Natural killer cell treated with Interleukin-12 subunit alpha and Interleukin-12 subunit beta and Interleukin-15 and Interleukin-18, amount 100 ng/mL, for 72 hours (primary cell): ENCODE data around the gene CEP20. TPM values are rescaled to one million over a fixed set of nuclear protein-coding genes. Genes with fewer than 3 reads are reported as not detected.

Source experiments
- ATAC-seq, 2 donors: fragments of 150-1000 bp; cut with Tn5 transposase in 1 of 2; sonication (Bioruptor Pico), chemical (Tn5 transposase) in 1 of 2; 2 replicates each; pipeline ENCODE4 v1.10.0; 2021
- DNase-seq: peaks from one replicate; pipeline ENCODE4 v3.0.0; 2022; ENCODE audit warnings: low spot score
- H3K27ac Mint-ChIP-seq, 2 donors: 1 replicate in 1 of 2; 2 replicates in 1 of 2; pipeline ENCODE4 v1.8.0; 2022; ENCODE audit warnings: mixed read lengths in 2 of 2, mild to moderate bottlenecking in 1 of 2, moderate library complexity in 1 of 2
- H3K27me3 Mint-ChIP-seq, 2 donors: 1 replicate in 1 of 2; 2 replicates in 1 of 2; pipeline ENCODE4 v1.8.0; 2022; ENCODE audit warnings: mixed read lengths in 2 of 2
- H3K36me3 Mint-ChIP-seq: one replicate; pipeline ENCODE4 v1.8.0; 2022; ENCODE audit warnings: mixed read lengths
- H3K4me1 Mint-ChIP-seq, 2 donors: 1 replicate in 1 of 2; 2 replicates in 1 of 2; pipeline ENCODE4 v1.8.0; 2022; ENCODE audit warnings: low read depth in 2 of 2, mixed read lengths in 2 of 2, mild to moderate bottlenecking in 1 of 2
- H3K4me3 Mint-ChIP-seq: one replicate; pipeline ENCODE4 v1.8.0; 2022; ENCODE audit warnings: mixed read lengths
- H3K9me3 Mint-ChIP-seq: 2 replicates; pipeline ENCODE4 v1.8.0; 2022; ENCODE audit warnings: mixed read lengths
- total RNA-seq, 2 donors: library from RNA; stranded (reverse); gene quantifications; one replicate each; pipeline ENCODE4 v1.2.3, GENCODE V29; 2022

Gene CEP20
- total RNA-seq, 2 donors from 2014 or later = 44.4 to 45.1 TPM

- peaks cover 4 to 8% of the 10 kb centered on the region in 2 donors for H3K4me1 Mint-ChIP-seq
- ATAC-seq (no peak), DNase-seq (no peak)
- no peaks in the 10 kb centered on the region for H3K27me3 Mint-ChIP-seq
- no peaks in the 10 kb centered on the region for H3K9me3 Mint-ChIP-seq
- H3K27ac Mint-ChIP-seq = no peak overlapping the region
- no peaks in the 10 kb centered on the region for H3K36me3 Mint-ChIP-seq
- H3K4me3 Mint-ChIP-seq = no peak overlapping the region
Measured at GRCh38 chr16:15911198-15911597, 22.8 kb upstream of the CEP20 start.

GRCh38 chr16:15907863-15908478 lies 19.6 kb upstream of the CEP20 start:
- Mint-ChIP-seq H3K27me3 (peaks cover 0 to 8% of the 10 kb centered on the region in 2 donors), H3K36me3 (no peaks in the 10 kb centered on the region), H3K9me3 (no peaks in the 10 kb centered on the region), H3K4me3 (no peak overlapping the region), H3K4me1 (peaks cover 4 to 6% of the 10 kb centered on the region in 2 donors), H3K27ac (no peak overlapping the region)
- DNase-seq (peak; percentile 12), ATAC-seq (peak; percentile 85 to 89)

DNA sequence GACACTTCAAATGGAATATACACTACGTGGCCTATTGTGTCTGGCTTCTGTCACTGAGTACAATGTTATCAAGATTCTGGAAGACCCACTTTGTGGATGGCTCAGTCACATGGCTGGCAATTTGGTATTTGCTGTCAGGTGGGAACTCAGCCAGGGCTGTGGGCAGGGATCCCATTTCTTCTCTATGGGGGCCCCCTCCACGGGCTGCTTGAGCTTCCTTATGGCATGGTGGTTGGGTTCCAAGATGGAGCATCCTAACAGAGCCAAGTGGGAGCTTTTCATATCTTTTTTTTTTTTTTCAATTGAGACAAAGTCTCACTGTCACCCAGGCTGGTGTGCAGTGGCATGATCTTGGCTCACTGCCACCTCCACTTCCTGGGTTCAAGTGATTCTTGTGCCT lies 18.0 kb upstream of the CEP20 start:
- Mint-ChIP-seq H3K4me1 (no peaks in the 10 kb centered on the region), H3K4me3 (no peak overlapping the region), H3K27ac (no peak overlapping the region), H3K9me3 (no peaks in the 10 kb centered on the region), H3K27me3 (peaks cover 3 to 8% of the 10 kb centered on the region in 2 donors), H3K36me3 (no peaks in the 10 kb centered on the region)
- DNase-seq = peak; percentile 49
- ATAC-seq = no peak

DNA sequence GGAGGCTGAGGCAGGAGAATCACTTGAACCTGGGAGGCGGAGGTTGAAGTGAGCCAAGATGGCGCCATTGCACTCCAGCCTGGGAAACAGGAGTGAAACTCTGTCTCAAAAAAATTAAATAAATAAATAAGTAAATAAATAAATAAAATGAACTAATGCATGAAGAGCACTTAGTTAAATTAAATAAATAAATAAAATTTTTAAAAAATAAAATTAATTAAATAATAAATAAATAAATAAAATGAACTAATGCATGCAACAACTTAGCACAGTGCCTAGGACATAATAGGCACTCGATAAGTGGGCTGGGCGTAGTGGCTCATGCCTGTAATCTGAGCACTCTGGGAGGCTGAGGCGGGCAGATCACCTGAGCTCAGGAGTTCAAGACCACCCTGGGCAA lies 15.6 kb upstream of the CEP20 start:
- ATAC-seq = no peak
- H3K9me3 Mint-ChIP-seq = no peaks in the 10 kb centered on the region
- H3K27me3 Mint-ChIP-seq = peaks cover 3 to 8% of the 10 kb centered on the region in 2 donors
- peaks cover 0 to 5% of the 10 kb centered on the region in 2 donors for H3K4me1 Mint-ChIP-seq
- H3K36me3 Mint-ChIP-seq = no peaks in the 10 kb centered on the region
- H3K27ac Mint-ChIP-seq = no peak overlapping the region
- no peak for DNase-seq
- no peak overlapping the region for H3K4me3 Mint-ChIP-seq

DNA sequence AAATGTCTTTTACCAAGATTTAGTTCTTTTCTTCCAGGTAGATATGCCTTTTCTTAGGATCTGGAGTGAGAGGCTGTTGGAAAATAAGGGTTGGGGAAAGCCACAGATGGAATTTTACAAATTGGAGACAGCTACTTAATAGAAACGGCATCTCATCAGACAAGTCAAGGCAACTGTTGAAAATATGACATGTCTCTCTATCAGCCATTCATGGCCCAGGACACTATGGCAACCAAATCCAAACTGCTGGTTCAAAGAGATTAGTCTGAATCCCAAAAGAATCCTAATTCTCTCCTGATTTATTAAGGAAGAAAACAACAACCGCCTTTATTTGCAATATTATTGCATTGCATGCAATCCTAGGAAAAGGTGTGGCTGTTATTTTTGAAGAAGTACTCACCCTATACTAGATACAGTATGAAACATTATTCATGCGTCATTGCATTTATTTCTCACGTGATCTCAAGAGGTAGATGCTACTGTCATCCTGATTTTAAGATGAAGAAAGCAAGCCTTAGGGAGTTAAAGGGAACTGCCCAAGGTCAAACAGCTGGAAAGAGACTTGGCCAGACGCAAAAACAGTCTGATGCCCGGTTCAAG lies 12.6 kb upstream of the CEP20 start:
- H3K9me3 Mint-ChIP-seq = no peaks in the 10 kb centered on the region
- ATAC-seq (no peak), DNase-seq (no peak)
- H3K27me3 Mint-ChIP-seq = peaks cover 3 to 8% of the 10 kb centered on the region in 2 donors
- H3K36me3 Mint-ChIP-seq = no peaks in the 10 kb centered on the region
- H3K4me3 Mint-ChIP-seq = no peak overlapping the region
- H3K4me1 Mint-ChIP-seq = peaks cover 2 to 15% of the 10 kb centered on the region in 2 donors
- H3K27ac Mint-ChIP-seq = no peak overlapping the region

GRCh38 chr16:15900357-15900756 lies 12.0 kb upstream of the CEP20 start:
- Mint-ChIP-seq H3K4me1 (peaks cover 2 to 15% of the 10 kb centered on the region in 2 donors), H3K27ac (no peak overlapping the region), H3K36me3 (no peaks in the 10 kb centered on the region), H3K4me3 (no peak overlapping the region), H3K9me3 (no peaks in the 10 kb centered on the region), H3K27me3 (peaks cover 3 to 8% of the 10 kb centered on the region in 2 donors)
- no peak for DNase-seq
- no peak for ATAC-seq

DNA sequence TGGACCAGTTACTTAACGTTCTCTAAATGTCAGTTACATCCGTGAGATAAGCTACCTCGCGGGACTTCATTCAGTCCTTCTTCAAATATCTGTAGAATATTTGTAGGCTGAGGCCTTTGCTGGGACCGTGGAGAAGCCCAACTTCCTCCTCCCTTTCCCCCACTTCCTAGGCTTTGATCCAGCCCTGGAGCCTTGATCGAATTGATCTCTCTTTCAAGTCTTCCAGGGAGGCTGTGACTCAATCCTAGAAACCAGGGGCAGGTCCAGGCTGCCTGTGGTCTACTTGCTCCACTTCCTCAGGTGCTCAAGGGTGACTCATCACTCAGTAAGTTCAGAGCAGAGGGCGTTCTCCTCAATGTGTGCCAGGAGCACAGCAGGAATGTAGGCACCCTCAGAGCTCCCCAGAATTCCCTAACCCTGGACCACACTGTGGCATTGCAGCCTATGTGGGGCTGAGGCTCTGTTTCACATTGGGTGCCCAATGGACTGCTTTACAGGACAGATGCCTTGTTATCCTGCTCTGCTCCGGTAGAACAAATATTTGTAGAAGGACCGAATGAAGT lies 11.2 kb upstream of the CEP20 start:
- ATAC-seq = peak; percentile 62 to 72
- H3K9me3 Mint-ChIP-seq = no peaks in the 10 kb centered on the region
- no peaks in the 10 kb centered on the region for H3K36me3 Mint-ChIP-seq
- peaks cover 2 to 15% of the 10 kb centered on the region in 2 donors for H3K4me1 Mint-ChIP-seq
- DNase-seq = no peak
- peak overlapping the region; percentile 45 for H3K4me3 Mint-ChIP-seq
- peaks cover 3 to 4% of the 10 kb centered on the region in 2 donors for H3K27me3 Mint-ChIP-seq
- peak overlapping the region in 1 of 2 donors; percentile 66 for H3K27ac Mint-ChIP-seq

DNA sequence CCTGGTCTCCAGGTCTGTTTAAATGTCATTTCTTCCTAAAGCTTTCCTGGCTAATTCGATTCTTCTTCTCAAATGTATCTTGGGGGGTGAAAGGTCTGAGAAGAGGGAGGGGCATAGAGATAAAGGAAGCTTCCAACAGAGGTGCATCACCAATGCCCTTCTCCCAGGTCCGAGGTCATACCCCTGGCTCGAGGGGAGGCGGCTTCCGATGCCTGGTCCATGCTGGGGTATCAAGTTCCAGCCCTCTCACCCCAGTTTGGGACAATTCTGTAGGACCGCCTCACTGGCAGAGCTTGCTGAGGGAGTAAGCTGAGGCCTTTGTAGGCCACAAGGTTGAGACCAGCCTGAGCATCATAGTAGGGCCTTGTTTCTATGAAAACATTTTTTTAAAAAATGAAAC lies 10.3 kb upstream of the CEP20 start:
- Mint-ChIP-seq H3K4me3 (no peak overlapping the region), H3K27ac (peak overlapping the region; percentile 35 to 66), H3K27me3 (peaks cover 0 to 3% of the 10 kb centered on the region in 2 donors), H3K36me3 (no peaks in the 10 kb centered on the region), H3K4me1 (peaks cover 2 to 15% of the 10 kb centered on the region in 2 donors), H3K9me3 (no peaks in the 10 kb centered on the region)
- ATAC-seq (no peak), DNase-seq (no peak)

- Mint-ChIP-seq H3K27ac (peak overlapping the region; percentile 35 to 66), H3K9me3 (no peaks in the 10 kb centered on the region), H3K27me3 (peaks cover 0 to 3% of the 10 kb centered on the region in 2 donors), H3K4me3 (peak overlapping the region; percentile 67), H3K4me1 (peaks cover 2 to 15% of the 10 kb centered on the region in 2 donors), H3K36me3 (no peaks in the 10 kb centered on the region)
- DNase-seq (no peak), ATAC-seq (peak in 1 of 2 donors; percentile 84)
Measured at GRCh38 chr16:15897834-15898254, 9.4 kb upstream of the CEP20 start.

GRCh38 chr16:15897121-15897780 lies 8.8 kb upstream of the CEP20 start:
- H3K27me3 Mint-ChIP-seq = no peaks in the 10 kb centered on the region
- H3K4me3 Mint-ChIP-seq = peak overlapping the region; percentile 67
- no peaks in the 10 kb centered on the region for H3K36me3 Mint-ChIP-seq
- peak overlapping the region; percentile 35 to 66 for H3K27ac Mint-ChIP-seq
- ATAC-seq (no peak), DNase-seq (no peak)
- no peaks in the 10 kb centered on the region for H3K9me3 Mint-ChIP-seq
- peaks cover 2 to 15% of the 10 kb centered on the region in 2 donors for H3K4me1 Mint-ChIP-seq

- Mint-ChIP-seq H3K27ac (peak overlapping the region in 1 of 2 donors; percentile 39), H3K4me1 (peaks cover 2 to 15% of the 10 kb centered on the region in 2 donors), H3K27me3 (no peaks in the 10 kb centered on the region), H3K4me3 (no peak overlapping the region), H3K9me3 (no peaks in the 10 kb centered on the region), H3K36me3 (no peaks in the 10 kb centered on the region)
- peak; percentile 67 to 83 for ATAC-seq
- no peak for DNase-seq
Measured at GRCh38 chr16:15894571-15895374, 6.4 kb upstream of the CEP20 start.

DNA sequence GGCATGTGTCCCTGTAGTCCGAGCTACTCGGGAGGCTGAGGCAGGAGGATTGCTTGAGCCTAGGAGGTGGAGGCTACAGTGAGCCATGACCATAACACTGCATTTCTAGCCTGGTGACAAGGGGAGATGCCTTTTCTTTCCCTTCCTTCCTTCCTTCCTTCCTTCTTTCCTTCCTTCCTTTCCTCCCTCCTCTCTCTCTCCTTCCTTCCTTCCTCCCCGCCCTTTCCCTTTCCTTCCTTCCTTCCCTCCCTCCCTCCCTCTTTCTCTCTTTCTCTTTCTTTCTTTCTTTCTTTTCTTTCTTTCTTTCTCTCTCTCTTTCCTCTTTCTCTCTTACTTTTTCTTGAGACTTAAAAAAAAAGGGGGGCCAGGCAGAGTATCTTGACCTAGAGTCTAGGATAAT lies 3.1 kb upstream of the CEP20 start:
- Mint-ChIP-seq H3K9me3 (no peaks in the 10 kb centered on the region), H3K27me3 (no peaks in the 10 kb centered on the region), H3K27ac (peak overlapping the region in 1 of 2 donors; percentile 47), H3K4me3 (no peak overlapping the region), H3K36me3 (peaks cover 10% of the 10 kb centered on the region), H3K4me1 (peaks cover 18 to 19% of the 10 kb centered on the region in 2 donors)
- no peak for ATAC-seq
- DNase-seq = no peak

DNA sequence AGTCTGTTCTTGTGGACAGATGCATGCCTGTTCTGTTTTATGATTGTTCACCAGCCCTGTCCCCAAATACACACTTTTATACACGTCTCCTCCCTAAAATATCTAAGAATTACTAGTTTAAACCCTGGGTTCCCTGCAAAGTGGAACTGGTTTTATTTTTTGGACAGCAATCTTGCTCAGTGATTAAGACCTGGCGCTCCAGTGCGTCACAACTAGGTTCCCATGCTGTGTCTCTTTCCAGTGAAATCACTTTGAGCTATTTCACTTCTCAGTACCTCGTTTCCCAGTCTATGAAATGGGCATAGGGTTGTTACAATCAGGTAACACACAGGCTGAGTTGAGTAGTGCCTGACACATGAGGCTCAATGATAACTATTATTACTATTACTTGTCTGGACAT lies 1.1 kb downstream of the CEP20 start:
- ATAC-seq = no peak
- Mint-ChIP-seq H3K4me3 (peak overlapping the region; percentile 98), H3K4me1 (peaks cover 27 to 29% of the 10 kb centered on the region in 2 donors), H3K27me3 (no peaks in the 10 kb centered on the region), H3K9me3 (no peaks in the 10 kb centered on the region), H3K36me3 (peaks cover 10% of the 10 kb centered on the region), H3K27ac (peak overlapping the region; percentile 93 to 95)
- no peak for DNase-seq
